HepG2 (cell line): ENCODE data around the gene SIK3. TPM values are rescaled to one million over a fixed set of nuclear protein-coding genes. Genes with fewer than 3 reads are reported as not detected.

Experiments used
- CCAR2 ChIP-seq: fragments of 200-400 bp; formaldehyde crosslinking; optimal IDR thresholded peaks from 2 replicates; pipeline ENCODE3; 2018; ENCODE audit warnings: low read depth, mild to moderate bottlenecking, low read length, moderate library complexity
- HOXD1 ChIP-seq: sonication (generic); formaldehyde crosslinking; IDR thresholded peaks from 2 replicates; pipeline ENCODE4 v1.5.0; 2020; ENCODE audit warnings: missing genetic modification reagents
- JUNB ChIP-seq: sonication (generic); formaldehyde crosslinking; IDR thresholded peaks from 2 replicates; pipeline ENCODE4 v1.8.0; 2022; ENCODE audit warnings: missing genetic modification reagents, mild to moderate bottlenecking, borderline replicate concordance
- MED13 ChIP-seq: sonication (generic); formaldehyde crosslinking; IDR thresholded peaks from 2 replicates; pipeline ENCODE4 v1.5.0; 2020; ENCODE audit warnings: missing genetic modification reagents
- PHF20 ChIP-seq: sonication (generic); formaldehyde crosslinking; IDR thresholded peaks from 2 replicates; pipeline ENCODE4 v1.5.0; 2020; ENCODE audit warnings: mild to moderate bottlenecking, missing genetic modification reagents
- POLR2AphosphoS5 ChIP-seq: IDR thresholded peaks from 2 replicates; pipeline ENCODE4 v1.6.1; 2012; ENCODE audit warnings: low read depth, low read length
- RBM39 ChIP-seq: fragments of 200-400 bp; formaldehyde crosslinking; IDR thresholded peaks from one replicate; pipeline ENCODE4 v1.6.1; 2018; ENCODE audit warnings: antibody characterized with exemption, mild to moderate bottlenecking, low read depth, low read length; ENCODE audit not compliant: poor library complexity, severe bottlenecking
- SOX5 ChIP-seq: IDR thresholded peaks from 2 replicates; pipeline ENCODE4 v1.6.1; 2016; ENCODE audit warnings: borderline replicate concordance
- TRIM24 ChIP-seq: sonication (generic); formaldehyde crosslinking; IDR thresholded peaks from 2 replicates; pipeline ENCODE4 v1.8.0; 2022; ENCODE audit warnings: mild to moderate bottlenecking, missing genetic modification reagents
- U2AF2 ChIP-seq: fragments of 200-400 bp; formaldehyde crosslinking; IDR thresholded peaks from 2 replicates; pipeline ENCODE4 v1.6.1; 2017; ENCODE audit warnings: low read depth, mild to moderate bottlenecking, low read length
- ZNF20 ChIP-seq: sonication (generic); formaldehyde crosslinking; IDR thresholded peaks from 2 replicates; pipeline ENCODE4 v1.4.0; 2020; ENCODE audit warnings: mild to moderate bottlenecking, moderate library complexity, missing genetic modification reagents
- ZNF383 ChIP-seq: sonication (generic); formaldehyde crosslinking; IDR thresholded peaks from 2 replicates; pipeline ENCODE4 v1.4.0; 2020; ENCODE audit warnings: missing genetic modification reagents, mild to moderate bottlenecking, borderline replicate concordance
- ZNF598 ChIP-seq: sonication (generic); formaldehyde crosslinking; IDR thresholded peaks from 2 replicates; pipeline ENCODE4 v1.5.1; 2020; ENCODE audit warnings: mild to moderate bottlenecking, missing genetic modification reagents, borderline replicate concordance
- ZNF747 ChIP-seq: sonication (generic); formaldehyde crosslinking; IDR thresholded peaks from 2 replicates; pipeline ENCODE4 v1.8.1; 2023; ENCODE audit warnings: missing genetic modification reagents, mild to moderate bottlenecking, borderline replicate concordance
- ZNF772 ChIP-seq: sonication (generic); formaldehyde crosslinking; IDR thresholded peaks from 2 replicates; pipeline ENCODE4 v1.5.0; 2020; ENCODE audit warnings: mild to moderate bottlenecking, missing genetic modification reagents
- ZNF792 ChIP-seq: IDR thresholded peaks from 2 replicates; pipeline ENCODE4 v1.6.1; 2016
- polyA plus RNA-seq, 8 experiments: library from polyadenylated mRNA; depleted of rRNA in 3 of 8; stranded (reverse) in 7 of 8; unstranded in 1 of 8; fragments of >200 nt; fragmentation: Illumina TruSeq in 4 of 8; extraction: Trizol in 4 of 8; gene quantifications; 2 replicates each; pipeline versions ENCODE4 v1.2.1 to v1.2.3, GENCODE V29; 2011 to 2016; ENCODE audit warnings: low read depth in 4 of 8, missing spikeins in 1 of 8, mixed read lengths in 1 of 8; ENCODE audit not compliant: insufficient read depth in 1 of 8
- total RNA-seq, 5 experiments: library from RNA; depleted of rRNA; stranded (reverse); fragments of >200 nt; fragmentation: Illumina TruSeq; extraction: Trizol; gene quantifications; 2 replicates each; pipeline ENCODE4 v1.2.3, GENCODE V29; 2016; ENCODE audit warnings: low read depth in 1 of 5
- TF ChIP-seq, protein P1 (sequence below): sonication (generic); formaldehyde crosslinking; IDR thresholded peaks from 2 replicates; pipeline ENCODE4 v1.4.0; 2020; ENCODE audit warnings: missing genetic modification reagents
- TF ChIP-seq, protein P2 (sequence below): sonication (generic); formaldehyde crosslinking; IDR thresholded peaks from 2 replicates; pipeline ENCODE4 v1.9.0; 2021; ENCODE audit warnings: missing genetic modification reagents, mild to moderate bottlenecking, borderline replicate concordance
- TF ChIP-seq, protein P3 (sequence below): sonication (generic); formaldehyde crosslinking; IDR thresholded peaks from 2 replicates; pipeline ENCODE4 v1.5.1; 2020; ENCODE audit warnings: mild to moderate bottlenecking, missing genetic modification reagents, moderate library complexity

The SIK3 gene
- total and polyA plus RNA-seq, 2 of the 13 experiments (the other 11 are each of a cell fraction or from before 2014, with no cell fraction given) = 5.7 to 9.8 TPM

DNA sequence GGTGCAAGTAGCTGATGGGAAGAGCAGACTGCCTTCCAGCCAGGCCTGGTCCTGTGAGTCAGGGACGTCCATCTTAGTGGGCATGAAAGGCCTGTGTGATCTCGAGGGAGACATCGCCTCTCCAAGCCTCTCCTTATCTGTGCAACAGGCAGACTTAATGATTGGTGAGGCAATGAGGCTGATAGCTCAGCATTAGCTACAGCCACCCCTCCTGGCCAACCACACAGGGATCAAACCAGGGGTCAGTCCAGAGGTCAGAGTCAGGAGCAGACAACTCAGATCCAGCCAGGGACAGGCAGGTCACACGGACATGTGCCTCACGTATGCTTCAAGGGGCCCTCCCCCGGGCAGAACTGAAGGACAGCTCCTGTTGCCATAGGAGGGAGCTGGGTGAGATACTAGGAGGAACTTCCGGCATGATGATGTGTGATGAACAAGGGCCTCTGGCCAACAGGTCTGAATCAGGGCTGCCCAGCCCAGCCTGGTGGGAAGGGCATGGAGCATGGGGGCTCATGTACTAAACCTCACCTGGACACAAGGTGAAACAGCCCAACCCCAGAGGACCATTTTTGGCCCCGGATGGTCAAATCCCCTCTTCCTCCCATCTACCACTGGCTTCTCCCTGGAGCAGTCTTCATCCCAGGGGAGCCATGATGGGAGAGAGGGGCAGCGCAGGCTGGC lies 271.3 kb downstream of the SIK3 start (continued):
- TF ChIP-seq ZNF20 (CRISPR knock-in tag) (no peak), CCAR2 (no peak), HOXD1 (CRISPR knock-in tag) (peak; percentile 20; the same call in 1 of the 2 replicates), SOX5 (CRISPR knock-in tag) (peak; percentile 80), ZNF598 (CRISPR knock-in tag) (no peak), TRIM24 (no peak), ZNF747 (peak; percentile 74; the same call in 1 of the 2 replicates), ZNF383 (CRISPR knock-in tag) (no peak), JUNB (CRISPR knock-in tag) (peak; percentile 22; the same call in 1 of the 2 replicates), ZNF792 (CRISPR knock-in tag) (peak; percentile 59; the same call in 1 of the 2 replicates), RBM39 (no peak), MED13 (peak; percentile 80; the same call in 1 of the 2 replicates), ZNF772 (CRISPR knock-in tag) (peak; percentile 81), PHF20 (peak; percentile 56; the same call in 1 of the 2 replicates), U2AF2 (no peak), POLR2AphosphoS5 (peak; percentile 66)
- TF ChIP-seq, protein P1, sequence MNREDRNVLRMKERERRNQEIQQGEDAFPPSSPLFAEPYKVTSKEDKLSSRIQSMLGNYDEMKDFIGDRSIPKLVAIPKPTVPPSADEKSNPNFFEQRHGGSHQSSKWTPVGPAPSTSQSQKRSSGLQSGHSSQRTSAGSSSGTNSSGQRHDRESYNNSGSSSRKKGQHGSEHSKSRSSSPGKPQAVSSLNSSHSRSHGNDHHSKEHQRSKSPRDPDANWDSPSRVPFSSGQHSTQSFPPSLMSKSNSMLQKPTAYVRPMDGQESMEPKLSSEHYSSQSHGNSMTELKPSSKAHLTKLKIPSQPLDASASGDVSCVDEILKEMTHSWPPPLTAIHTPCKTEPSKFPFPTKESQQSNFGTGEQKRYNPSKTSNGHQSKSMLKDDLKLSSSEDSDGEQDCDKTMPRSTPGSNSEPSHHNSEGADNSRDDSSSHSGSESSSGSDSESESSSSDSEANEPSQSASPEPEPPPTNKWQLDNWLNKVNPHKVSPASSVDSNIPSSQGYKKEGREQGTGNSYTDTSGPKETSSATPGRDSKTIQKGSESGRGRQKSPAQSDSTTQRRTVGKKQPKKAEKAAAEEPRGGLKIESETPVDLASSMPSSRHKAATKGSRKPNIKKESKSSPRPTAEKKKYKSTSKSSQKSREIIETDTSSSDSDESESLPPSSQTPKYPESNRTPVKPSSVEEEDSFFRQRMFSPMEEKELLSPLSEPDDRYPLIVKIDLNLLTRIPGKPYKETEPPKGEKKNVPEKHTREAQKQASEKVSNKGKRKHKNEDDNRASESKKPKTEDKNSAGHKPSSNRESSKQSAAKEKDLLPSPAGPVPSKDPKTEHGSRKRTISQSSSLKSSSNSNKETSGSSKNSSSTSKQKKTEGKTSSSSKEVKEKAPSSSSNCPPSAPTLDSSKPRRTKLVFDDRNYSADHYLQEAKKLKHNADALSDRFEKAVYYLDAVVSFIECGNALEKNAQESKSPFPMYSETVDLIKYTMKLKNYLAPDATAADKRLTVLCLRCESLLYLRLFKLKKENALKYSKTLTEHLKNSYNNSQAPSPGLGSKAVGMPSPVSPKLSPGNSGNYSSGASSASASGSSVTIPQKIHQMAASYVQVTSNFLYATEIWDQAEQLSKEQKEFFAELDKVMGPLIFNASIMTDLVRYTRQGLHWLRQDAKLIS (CRISPR knock-in tag) = no peak
- TF ChIP-seq, protein P2, sequence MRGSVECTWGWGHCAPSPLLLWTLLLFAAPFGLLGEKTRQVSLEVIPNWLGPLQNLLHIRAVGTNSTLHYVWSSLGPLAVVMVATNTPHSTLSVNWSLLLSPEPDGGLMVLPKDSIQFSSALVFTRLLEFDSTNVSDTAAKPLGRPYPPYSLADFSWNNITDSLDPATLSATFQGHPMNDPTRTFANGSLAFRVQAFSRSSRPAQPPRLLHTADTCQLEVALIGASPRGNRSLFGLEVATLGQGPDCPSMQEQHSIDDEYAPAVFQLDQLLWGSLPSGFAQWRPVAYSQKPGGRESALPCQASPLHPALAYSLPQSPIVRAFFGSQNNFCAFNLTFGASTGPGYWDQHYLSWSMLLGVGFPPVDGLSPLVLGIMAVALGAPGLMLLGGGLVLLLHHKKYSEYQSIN (CRISPR knock-in tag) = no peak
- TF ChIP-seq, protein P3, sequence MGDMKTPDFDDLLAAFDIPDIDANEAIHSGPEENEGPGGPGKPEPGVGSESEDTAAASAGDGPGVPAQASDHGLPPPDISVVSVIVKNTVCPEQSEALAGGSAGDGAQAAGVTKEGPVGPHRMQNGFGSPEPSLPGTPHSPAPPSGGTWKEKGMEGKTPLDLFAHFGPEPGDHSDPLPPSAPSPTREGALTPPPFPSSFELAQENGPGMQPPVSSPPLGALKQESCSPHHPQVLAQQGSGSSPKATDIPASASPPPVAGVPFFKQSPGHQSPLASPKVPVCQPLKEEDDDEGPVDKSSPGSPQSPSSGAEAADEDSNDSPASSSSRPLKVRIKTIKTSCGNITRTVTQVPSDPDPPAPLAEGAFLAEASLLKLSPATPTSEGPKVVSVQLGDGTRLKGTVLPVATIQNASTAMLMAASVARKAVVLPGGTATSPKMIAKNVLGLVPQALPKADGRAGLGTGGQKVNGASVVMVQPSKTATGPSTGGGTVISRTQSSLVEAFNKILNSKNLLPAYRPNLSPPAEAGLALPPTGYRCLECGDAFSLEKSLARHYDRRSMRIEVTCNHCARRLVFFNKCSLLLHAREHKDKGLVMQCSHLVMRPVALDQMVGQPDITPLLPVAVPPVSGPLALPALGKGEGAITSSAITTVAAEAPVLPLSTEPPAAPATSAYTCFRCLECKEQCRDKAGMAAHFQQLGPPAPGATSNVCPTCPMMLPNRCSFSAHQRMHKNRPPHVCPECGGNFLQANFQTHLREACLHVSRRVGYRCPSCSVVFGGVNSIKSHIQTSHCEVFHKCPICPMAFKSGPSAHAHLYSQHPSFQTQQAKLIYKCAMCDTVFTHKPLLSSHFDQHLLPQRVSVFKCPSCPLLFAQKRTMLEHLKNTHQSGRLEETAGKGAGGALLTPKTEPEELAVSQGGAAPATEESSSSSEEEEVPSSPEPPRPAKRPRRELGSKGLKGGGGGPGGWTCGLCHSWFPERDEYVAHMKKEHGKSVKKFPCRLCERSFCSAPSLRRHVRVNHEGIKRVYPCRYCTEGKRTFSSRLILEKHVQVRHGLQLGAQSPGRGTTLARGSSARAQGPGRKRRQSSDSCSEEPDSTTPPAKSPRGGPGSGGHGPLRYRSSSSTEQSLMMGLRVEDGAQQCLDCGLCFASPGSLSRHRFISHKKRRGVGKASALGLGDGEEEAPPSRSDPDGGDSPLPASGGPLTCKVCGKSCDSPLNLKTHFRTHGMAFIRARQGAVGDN (CRISPR knock-in tag) = peak; percentile 92
